ENCODE measurements around the gene RAPGEF1.

- TF ChIP-seq CTCF (IDR thresholded peaks at IDR 0.05; ENCODE audit: poor library complexity, severe bottlenecking) (no peak), EP300 (conservative IDR thresholded peaks at IDR 0.05; ENCODE audit: poor library complexity, severe bottlenecking) (no peak), REST (IDR thresholded peaks at IDR 0.05; ENCODE audit: borderline replicate concordance) (no peak), POLR2AphosphoS5 (IDR thresholded peaks at IDR 0.05) (no peak), SMC3 (conservative IDR thresholded peaks at IDR 0.05; ENCODE audit: poor library complexity) (no peak), RAD21 (conservative IDR thresholded peaks at IDR 0.05) (no peak), EZH2 (IDR thresholded peaks at IDR 0.05; ENCODE audit: borderline replicate concordance, insufficient read depth, low read length, poor library complexity, severe bottlenecking) (no peak), MXI1 (conservative IDR thresholded peaks at IDR 0.05; ENCODE audit: poor library complexity, severe bottlenecking) (no peak)
Measured at GRCh38 chr9:131625790-131626670, 113.8 kb downstream of the RAPGEF1 start.
